Cortex of kidney (tissue), 1 donor: ENCODE measurements around the gene CIZ1.
"Not testable (repeated sequence)": the region's sequence is repeated elsewhere in the genome, so short reads cannot be mapped to it uniquely, and the experiment has no call there.

ENCODE experiments used
- DNase-seq: peaks from one replicate; lab custom pipeline; 2025; lab: John Stamatoyannopoulos, UW

The CIZ1 gene

GRCh38 chr9:128191406-128192046, at the start of gene CIZ1:
Gene CIZ1, minus strand, starts transcription at chr9:128191572. Its CDS starts 715 bp downstream, at chr9:128190857.
- DNase-seq, result no peak

- no peak for DNase-seq
Observed at GRCh38 chr9:128233817-128234406, 42.5 kb upstream of the CIZ1 start.

GRCh38 chr9:128232528-128233428, 41.4 kb upstream of the CIZ1 start:
- DNase-seq, result no peak

- no peak for DNase-seq
Observed at GRCh38 chr9:128231638-128232527, 40.5 kb upstream of the CIZ1 start.

GRCh38 chr9:128230897-128231296, 39.5 kb upstream of the CIZ1 start:
- not testable (repeated sequence) for DNase-seq

GRCh38 chr9:128226412-128226801, 35.0 kb upstream of the CIZ1 start:
- no peak for DNase-seq

GRCh38 chr9:128225770-128226411, 34.5 kb upstream of the CIZ1 start:
- DNase-seq, result no peak

- no peak for DNase-seq
Observed at GRCh38 chr9:128224877-128225276, 33.5 kb upstream of the CIZ1 start.

GRCh38 chr9:128222880-128223670, 31.7 kb upstream of the CIZ1 start:
- no peak for DNase-seq

GRCh38 chr9:128222026-128222425, 30.7 kb upstream of the CIZ1 start:
- no peak for DNase-seq

GRCh38 chr9:128219831-128220230, 28.5 kb upstream of the CIZ1 start:
- DNase-seq, result no peak

- DNase-seq, result no peak
Observed at GRCh38 chr9:128218518-128219389, 27.4 kb upstream of the CIZ1 start.

GRCh38 chr9:128218172-128218517, 26.8 kb upstream of the CIZ1 start:
- no peak for DNase-seq

GRCh38 chr9:128216781-128217553, 25.6 kb upstream of the CIZ1 start:
- DNase-seq, result no peak

GRCh38 chr9:128215491-128216409, 24.4 kb upstream of the CIZ1 start:
- no peak for DNase-seq

GRCh38 chr9:128214571-128215490, 23.5 kb upstream of the CIZ1 start:
- DNase-seq, result no peak
